ENCODE measurements around the gene GGCX. TPM values are rescaled to one million over a fixed set of nuclear protein-coding genes. Genes with fewer than 3 reads are reported as not detected.

The GGCX gene
- total RNA-seq, 2 donors from 2014 or later: 17.8 to 20.3 TPM

- Mint-ChIP-seq H3K9me3 (no peaks in the 10 kb centered on the region), H3K27me3 (ENCODE audit: low read depth) (peaks cover 12% of the 10 kb centered on the region), H3K4me3 (no peak overlapping the region), H3K36me3 (ENCODE audit: insufficient read depth in 2 of 2) (no peaks in the 10 kb centered on the region), H3K27ac (no peak overlapping the region), H3K4me1 (ENCODE audit: low read depth) (peaks cover 5% of the 10 kb centered on the region)
- DNase-seq (no peak), ATAC-seq (replicated peaks in 1 of 2) (no peak)
These were observed 36.3 kb downstream of the GGCX start for GRCh38 chr2:85525029-85525428.

- no peak for ATAC-seq (replicated peaks in 1 of 2)
- Mint-ChIP-seq H3K4me3 (no peak overlapping the region), H3K27ac (no peak overlapping the region), H3K27me3 (ENCODE audit: low read depth) (peaks cover 12% of the 10 kb centered on the region), H3K9me3 (no peaks in the 10 kb centered on the region), H3K4me1 (ENCODE audit: low read depth) (peaks cover 5% of the 10 kb centered on the region), H3K36me3 (ENCODE audit: insufficient read depth in 2 of 2) (no peaks in the 10 kb centered on the region)
- DNase-seq: no peak
These were observed 36.9 kb downstream of the GGCX start for GRCh38 chr2:85524336-85524908.

GRCh38 chr2:85523903-85524335 lies 37.4 kb downstream of the GGCX start:
- H3K4me1 Mint-ChIP-seq (ENCODE audit: low read depth): peaks cover 5% of the 10 kb centered on the region
- H3K27me3 Mint-ChIP-seq (ENCODE audit: low read depth): peaks cover 12% of the 10 kb centered on the region
- no peak overlapping the region for H3K4me3 Mint-ChIP-seq
- no peaks in the 10 kb centered on the region for H3K9me3 Mint-ChIP-seq
- no peak overlapping the region for H3K27ac Mint-ChIP-seq
- no peaks in the 10 kb centered on the region for H3K36me3 Mint-ChIP-seq (ENCODE audit: insufficient read depth in 2 of 2)
- no peak for DNase-seq
- no peak for ATAC-seq (replicated peaks in 1 of 2)

- peaks cover 9% of the 10 kb centered on the region for H3K27me3 Mint-ChIP-seq (ENCODE audit: low read depth)
- no peaks in the 10 kb centered on the region for H3K36me3 Mint-ChIP-seq (ENCODE audit: insufficient read depth in 2 of 2)
- DNase-seq: no peak
- H3K9me3 Mint-ChIP-seq: no peaks in the 10 kb centered on the region
- H3K4me1 Mint-ChIP-seq (ENCODE audit: low read depth): peaks cover 5% of the 10 kb centered on the region
- ATAC-seq (replicated peaks in 1 of 2): no peak
- no peak overlapping the region for H3K27ac Mint-ChIP-seq
- H3K4me3 Mint-ChIP-seq: no peak overlapping the region
These were observed 38.0 kb downstream of the GGCX start for GRCh38 chr2:85523062-85523902.

GRCh38 chr2:85522090-85522647 lies 39.1 kb downstream of the GGCX start:
- H3K9me3 Mint-ChIP-seq: no peaks in the 10 kb centered on the region
- ATAC-seq (replicated peaks in 1 of 2) (no peak), DNase-seq (no peak)
- no peak overlapping the region for H3K27ac Mint-ChIP-seq
- H3K4me1 Mint-ChIP-seq (ENCODE audit: low read depth): peaks cover 5% of the 10 kb centered on the region
- H3K36me3 Mint-ChIP-seq (ENCODE audit: insufficient read depth in 2 of 2): no peaks in the 10 kb centered on the region
- no peak overlapping the region for H3K4me3 Mint-ChIP-seq
- H3K27me3 Mint-ChIP-seq (ENCODE audit: low read depth): no peaks in the 10 kb centered on the region

- Mint-ChIP-seq H3K4me3 (no peak overlapping the region), H3K9me3 (no peaks in the 10 kb centered on the region), H3K36me3 (ENCODE audit: insufficient read depth in 2 of 2) (no peaks in the 10 kb centered on the region), H3K27ac (no peak overlapping the region), H3K27me3 (ENCODE audit: low read depth) (no peaks in the 10 kb centered on the region), H3K4me1 (ENCODE audit: low read depth) (no peaks in the 10 kb centered on the region)
- DNase-seq (no peak), ATAC-seq (replicated peaks in 1 of 2) (no peak)
These were observed 44.5 kb downstream of the GGCX start for GRCh38 chr2:85516653-85517389.

GRCh38 chr2:85514323-85514722 lies 47.0 kb downstream of the GGCX start:
- H3K27ac Mint-ChIP-seq: no peak overlapping the region
- no peaks in the 10 kb centered on the region for H3K36me3 Mint-ChIP-seq (ENCODE audit: insufficient read depth in 2 of 2)
- no peak overlapping the region for H3K4me3 Mint-ChIP-seq
- H3K27me3 Mint-ChIP-seq (ENCODE audit: low read depth): no peaks in the 10 kb centered on the region
- H3K4me1 Mint-ChIP-seq (ENCODE audit: low read depth): no peaks in the 10 kb centered on the region
- DNase-seq (no peak), ATAC-seq (replicated peaks in 1 of 2) (no peak)
- H3K9me3 Mint-ChIP-seq: no peaks in the 10 kb centered on the region

GRCh38 chr2:85511008-85511811 lies 50.1 kb downstream of the GGCX start:
- Mint-ChIP-seq H3K9me3 (no peaks in the 10 kb centered on the region), H3K36me3 (ENCODE audit: insufficient read depth in 2 of 2) (no peaks in the 10 kb centered on the region), H3K4me1 (ENCODE audit: low read depth) (no peaks in the 10 kb centered on the region), H3K27me3 (ENCODE audit: low read depth) (no peaks in the 10 kb centered on the region), H3K4me3 (no peak overlapping the region), H3K27ac (no peak overlapping the region)
- ATAC-seq (replicated peaks in 1 of 2) (no peak), DNase-seq (no peak)

- Mint-ChIP-seq H3K36me3 (ENCODE audit: insufficient read depth in 2 of 2) (no peaks in the 10 kb centered on the region), H3K4me1 (ENCODE audit: low read depth) (no peaks in the 10 kb centered on the region), H3K4me3 (no peak overlapping the region), H3K27me3 (ENCODE audit: low read depth) (no peaks in the 10 kb centered on the region), H3K27ac (no peak overlapping the region), H3K9me3 (no peaks in the 10 kb centered on the region)
- DNase-seq: no peak
- no peak for ATAC-seq (replicated peaks in 1 of 2)
These were observed 54.5 kb downstream of the GGCX start for GRCh38 chr2:85506768-85507181.

- no peaks in the 10 kb centered on the region for H3K4me1 Mint-ChIP-seq (ENCODE audit: low read depth)
- DNase-seq (no peak), ATAC-seq (replicated peaks in 1 of 2) (no peak)
- no peaks in the 10 kb centered on the region for H3K9me3 Mint-ChIP-seq
- no peak overlapping the region for H3K4me3 Mint-ChIP-seq
- H3K27ac Mint-ChIP-seq: no peak overlapping the region
- no peaks in the 10 kb centered on the region for H3K27me3 Mint-ChIP-seq (ENCODE audit: low read depth)
- H3K36me3 Mint-ChIP-seq (ENCODE audit: insufficient read depth in 2 of 2): no peaks in the 10 kb centered on the region
These were observed 55.6 kb downstream of the GGCX start for GRCh38 chr2:85505551-85506238.

GRCh38 chr2:85504778-85505261 lies 56.5 kb downstream of the GGCX start:
- Mint-ChIP-seq H3K36me3 (ENCODE audit: insufficient read depth in 2 of 2) (no peaks in the 10 kb centered on the region), H3K4me1 (ENCODE audit: low read depth) (no peaks in the 10 kb centered on the region), H3K9me3 (no peaks in the 10 kb centered on the region), H3K27me3 (ENCODE audit: low read depth) (no peaks in the 10 kb centered on the region), H3K4me3 (no peak overlapping the region), H3K27ac (no peak overlapping the region)
- DNase-seq (no peak), ATAC-seq (replicated peaks in 1 of 2) (no peak)
